Glutamatergic neuron (in vitro differentiated cells): ENCODE results near the gene RNF213. TPM values are rescaled to one million over a fixed set of nuclear protein-coding genes. Genes with fewer than 3 reads are reported as not detected.

Source experiments
- DNase-seq: peaks from one replicate; pipeline ENCODE4 v3.0.0; 2022
- H3K27ac Mint-ChIP-seq: one replicate; pipeline ENCODE4 v1.8.0; 2020; ENCODE audit warnings: mild to moderate bottlenecking, mixed read lengths, inconsistent platforms; ENCODE audit not compliant: unreplicated experiment
- H3K27me3 Mint-ChIP-seq: one replicate; pipeline ENCODE4 v1.8.0; 2020; ENCODE audit warnings: mild to moderate bottlenecking, moderate library complexity, mixed read lengths, inconsistent platforms; ENCODE audit not compliant: unreplicated experiment
- H3K36me3 Mint-ChIP-seq: one replicate; pipeline ENCODE4 v1.8.0; 2020; ENCODE audit warnings: mild to moderate bottlenecking, mixed read lengths, inconsistent platforms; ENCODE audit not compliant: unreplicated experiment
- H3K4me1 Mint-ChIP-seq: one replicate; pipeline ENCODE4 v1.8.0; 2020; ENCODE audit warnings: mild to moderate bottlenecking, low read depth, mixed read lengths, inconsistent platforms; ENCODE audit not compliant: unreplicated experiment
- H3K4me3 Mint-ChIP-seq: one replicate; pipeline ENCODE4 v1.8.0; 2020; ENCODE audit warnings: mild to moderate bottlenecking, mixed read lengths, inconsistent platforms; ENCODE audit not compliant: unreplicated experiment
- H3K9me3 Mint-ChIP-seq: one replicate; pipeline ENCODE4 v1.8.0; 2020; ENCODE audit warnings: mild to moderate bottlenecking, moderate library complexity, mixed read lengths, inconsistent platforms; ENCODE audit not compliant: unreplicated experiment
- CTCF ChIP-seq: fragments of 200-600 bp; sonication (generic); IDR thresholded peaks from one replicate; pipeline ENCODE4 v1.5.0; 2021; ENCODE audit not compliant: partially characterized antibody, unreplicated experiment
- total RNA-seq: library from RNA; stranded (reverse); fragmentation: NEBNext Ultra II Directional; extraction: Animal tissue kit (Norgen Biotek cat#: 25700); gene quantifications from one replicate; pipeline ENCODE4 v1.2.1, GENCODE V29; 2021; ENCODE audit not compliant: unreplicated experiment

The RNF213 gene
- total RNA-seq, 1 donor from 2014 or later: 34.7 TPM

- Mint-ChIP-seq H3K27me3 (no peaks in the 10 kb centered on the region), H3K27ac (no peak overlapping the region), H3K36me3 (no peaks in the 10 kb centered on the region), H3K4me3 (no peak overlapping the region), H3K9me3 (no peaks in the 10 kb centered on the region), H3K4me1 (peaks cover 15% of the 10 kb centered on the region)
- peak; percentile 27 for TF ChIP-seq CTCF
- peak; percentile 55 for DNase-seq
Measured at GRCh38 chr17:80364091-80364691, 103.5 kb downstream of the RNF213 start.

GRCh38 chr17:80365001-80365965 lies 104.6 kb downstream of the RNF213 start:
- Mint-ChIP-seq H3K27me3 (no peaks in the 10 kb centered on the region), H3K36me3 (no peaks in the 10 kb centered on the region), H3K4me3 (no peak overlapping the region), H3K27ac (no peak overlapping the region), H3K9me3 (no peaks in the 10 kb centered on the region), H3K4me1 (peaks cover 15% of the 10 kb centered on the region)
- no peak for DNase-seq
- no peak for TF ChIP-seq CTCF

- TF ChIP-seq CTCF: no peak
- Mint-ChIP-seq H3K36me3 (no peaks in the 10 kb centered on the region), H3K27ac (no peak overlapping the region), H3K27me3 (no peaks in the 10 kb centered on the region), H3K9me3 (no peaks in the 10 kb centered on the region), H3K4me1 (peaks cover 15% of the 10 kb centered on the region), H3K4me3 (no peak overlapping the region)
- DNase-seq: no peak
Measured at GRCh38 chr17:80365983-80366382, 105.3 kb downstream of the RNF213 start.

GRCh38 chr17:80367503-80367902 lies 106.9 kb downstream of the RNF213 start:
- peaks cover 15% of the 10 kb centered on the region for H3K4me1 Mint-ChIP-seq
- no peak for DNase-seq
- H3K9me3 Mint-ChIP-seq: no peaks in the 10 kb centered on the region
- TF ChIP-seq CTCF: no peak
- no peaks in the 10 kb centered on the region for H3K36me3 Mint-ChIP-seq
- H3K27ac Mint-ChIP-seq: peak overlapping the region; percentile 40
- no peak overlapping the region for H3K4me3 Mint-ChIP-seq
- H3K27me3 Mint-ChIP-seq: no peaks in the 10 kb centered on the region

- Mint-ChIP-seq H3K4me1 (peaks cover 14% of the 10 kb centered on the region), H3K9me3 (peaks cover 1% of the 10 kb centered on the region), H3K27me3 (no peaks in the 10 kb centered on the region), H3K27ac (no peak overlapping the region), H3K36me3 (no peaks in the 10 kb centered on the region), H3K4me3 (no peak overlapping the region)
- TF ChIP-seq CTCF: no peak
- no peak for DNase-seq
Measured at GRCh38 chr17:80371196-80371595, 110.5 kb downstream of the RNF213 start.
